ENCODE results near the gene CPA4.
"Not testable (repeated sequence)": the region's sequence is repeated elsewhere in the genome, so short reads cannot be mapped to it uniquely, and the experiment has no call there.

Gene CPA4

DNA sequence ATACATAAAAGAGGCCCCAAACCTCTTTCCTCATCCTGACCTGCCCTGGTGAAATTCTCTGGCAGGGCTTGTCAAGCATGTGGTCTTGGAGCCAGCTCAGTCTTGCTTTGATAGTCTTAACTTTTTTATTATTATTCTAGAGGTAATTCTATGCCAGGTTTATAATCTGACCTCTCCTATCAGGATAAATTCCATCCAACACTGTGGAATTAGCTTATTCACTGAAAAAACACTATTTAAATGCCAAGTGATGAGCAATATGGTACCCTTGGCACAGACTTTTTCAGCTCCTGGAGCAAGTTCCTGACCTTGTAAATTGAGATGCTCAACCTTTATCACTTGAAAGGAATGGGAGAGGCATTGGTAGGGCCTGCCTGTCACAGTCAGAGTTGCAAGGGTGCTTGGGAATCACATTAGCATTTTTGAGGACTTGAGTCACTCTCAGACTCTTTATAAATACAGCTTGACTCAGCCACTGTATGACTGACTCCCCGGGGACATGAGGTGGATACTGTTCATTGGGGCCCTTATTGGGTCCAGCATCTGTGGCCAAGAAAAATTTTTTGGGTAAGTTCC lies at the start of gene CPA4:
CPA4 (plus strand) TSS at position 480 of the 576 bp plus-strand sequence; CDS start at position 500, 20 bp downstream.
- no peak for DNase-seq

GRCh38 chr7:130243486-130243885 lies 49.5 kb upstream of the CPA4 start:
- not testable (repeated sequence) for DNase-seq

DNA sequence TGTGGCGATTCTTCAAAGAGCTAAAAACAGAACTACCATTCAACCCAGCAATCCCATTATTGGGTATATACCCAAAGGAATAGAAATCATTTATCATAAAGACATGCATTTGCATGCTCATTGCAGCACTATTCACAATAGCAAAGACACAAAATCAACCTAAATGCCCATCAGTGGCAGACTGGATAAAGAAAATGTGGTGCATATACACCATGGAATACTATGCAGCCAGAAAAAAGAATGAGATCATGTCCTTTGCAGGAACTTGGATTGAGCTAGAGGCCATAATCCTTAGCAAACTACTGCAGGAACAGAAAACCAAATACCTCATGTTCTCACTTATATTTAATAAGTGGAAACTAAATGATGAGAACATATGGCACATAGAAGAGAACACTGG lies 46.5 kb upstream of the CPA4 start:
- not testable (repeated sequence) for DNase-seq

- not testable (repeated sequence) for DNase-seq
These were observed 44.1 kb upstream of the CPA4 start for GRCh38 chr7:130248842-130249241.

GRCh38 chr7:130249626-130250025 lies 43.3 kb upstream of the CPA4 start:
- not testable (repeated sequence) for DNase-seq

GRCh38 chr7:130254555-130254954 lies 38.4 kb upstream of the CPA4 start:
- DNase-seq, result no peak

DNA sequence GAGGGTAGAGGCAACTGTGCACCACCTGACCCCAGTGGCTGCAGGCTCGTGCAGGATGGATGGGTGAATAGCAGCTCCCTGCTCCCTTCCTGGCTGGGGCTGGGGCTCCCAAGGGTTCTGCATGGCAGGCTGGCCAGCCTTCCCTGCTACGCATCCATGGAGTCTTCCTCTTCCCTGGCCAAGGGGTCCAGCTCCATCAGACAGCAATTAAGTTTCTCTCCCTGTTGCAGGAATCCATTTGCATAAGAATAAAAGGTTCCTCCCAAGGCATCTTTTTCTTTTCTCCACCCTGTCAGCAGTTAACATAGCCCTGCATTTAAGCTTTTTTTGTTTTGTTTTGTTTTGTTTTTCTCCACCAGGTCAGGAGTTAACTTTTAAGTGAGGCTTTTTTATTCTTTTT lies 36.3 kb upstream of the CPA4 start:
- DNase-seq, result no peak

- DNase-seq, result no peak
These were observed 34.4 kb upstream of the CPA4 start for GRCh38 chr7:130258494-130259078.

GRCh38 chr7:130262448-130262847 lies 30.5 kb upstream of the CPA4 start:
- no peak for DNase-seq

DNA sequence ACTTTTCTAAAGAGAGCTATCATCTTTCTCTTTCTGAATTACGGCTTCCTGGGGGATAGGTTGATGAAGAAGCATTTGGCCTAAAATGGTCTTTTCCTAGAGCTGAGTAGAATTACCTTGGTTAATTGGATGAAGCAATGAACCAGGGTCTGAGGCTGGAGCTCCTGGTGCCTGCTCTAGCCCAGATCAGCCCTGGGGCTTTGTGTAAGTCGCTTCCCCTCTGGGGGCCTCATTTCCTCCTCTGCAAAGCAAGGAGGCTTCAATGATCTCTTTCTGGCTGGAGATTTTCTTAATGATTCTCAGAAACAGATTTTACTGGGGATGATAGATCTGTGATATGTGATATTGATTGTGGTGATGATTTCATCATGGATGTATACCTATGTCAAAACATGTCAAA lies 29.8 kb upstream of the CPA4 start:
- peak; percentile 10 for DNase-seq

DNA sequence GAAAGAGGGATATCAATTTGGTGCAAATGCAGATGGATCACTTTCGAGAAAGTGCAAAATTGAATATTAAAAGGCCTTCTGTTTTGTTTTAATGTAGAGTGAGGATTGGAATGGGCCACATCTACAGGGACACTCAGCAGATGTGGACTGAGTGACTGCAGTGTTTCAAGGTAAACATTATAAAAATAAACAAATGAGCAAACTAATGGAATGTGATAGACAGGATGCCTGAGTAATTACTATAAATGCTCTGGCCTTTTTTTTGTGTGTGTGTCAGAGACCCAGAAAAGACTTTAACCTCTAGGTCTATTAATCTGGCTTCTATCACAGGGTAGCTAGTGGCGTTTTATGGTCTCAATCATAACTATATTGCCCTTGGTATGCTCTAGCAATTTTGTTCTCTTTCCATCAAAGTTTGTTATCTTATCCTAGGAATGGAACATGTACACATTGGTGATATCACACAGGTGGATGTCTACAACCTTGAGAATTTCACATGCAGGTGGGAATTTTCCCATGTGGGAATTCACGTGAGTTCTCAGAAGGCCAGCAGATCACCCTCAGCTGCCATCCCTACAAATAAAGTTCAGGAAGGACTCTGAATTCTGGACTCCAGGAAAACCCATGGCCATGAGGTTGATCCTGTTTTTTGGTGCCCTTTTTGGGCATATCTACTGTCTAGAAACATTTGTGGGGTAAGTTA lies 26.6 kb upstream of the CPA4 start, which contains the start of gene CPA2:
CPA2 (plus strand) TSS at position 606 of the 703 bp plus-strand sequence; CDS start at position 625, 19 bp downstream.
- no peak for DNase-seq

GRCh38 chr7:130266961-130267321 lies 26.0 kb upstream of the CPA4 start:
- no peak for DNase-seq

- DNase-seq, result no peak
These were observed 24.3 kb upstream of the CPA4 start for GRCh38 chr7:130268463-130269317.

- no peak for DNase-seq
These were observed 23.7 kb upstream of the CPA4 start for GRCh38 chr7:130269318-130269694.

- peak; percentile 66 for DNase-seq
These were observed 21.8 kb upstream of the CPA4 start for GRCh38 chr7:130270947-130271800.

GRCh38 chr7:130272381-130273080 lies 20.4 kb upstream of the CPA4 start:
- DNase-seq, result peak; percentile 45

GRCh38 chr7:130273081-130273932 lies 19.7 kb upstream of the CPA4 start:
- peak; percentile 96 for DNase-seq

DNA sequence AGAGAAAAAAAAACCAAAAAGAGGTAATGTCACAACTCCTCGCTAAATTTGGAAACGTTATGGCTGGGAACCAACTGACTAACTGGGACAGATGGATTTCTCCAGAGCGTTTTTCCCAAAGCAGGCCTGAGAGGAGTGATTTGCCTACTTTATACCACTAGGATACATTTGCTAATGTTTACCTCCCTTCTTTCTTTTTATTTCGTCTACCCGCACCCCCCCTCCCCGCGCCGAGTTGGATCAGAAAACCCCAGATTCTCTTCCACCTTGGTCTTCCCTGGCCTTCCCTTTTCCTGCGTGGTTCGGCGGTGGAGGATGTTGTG lies 19.1 kb upstream of the CPA4 start:
- DNase-seq, result peak; percentile 6

- no peak for DNase-seq
These were observed 18.7 kb upstream of the CPA4 start for GRCh38 chr7:130274296-130274695.

DNA sequence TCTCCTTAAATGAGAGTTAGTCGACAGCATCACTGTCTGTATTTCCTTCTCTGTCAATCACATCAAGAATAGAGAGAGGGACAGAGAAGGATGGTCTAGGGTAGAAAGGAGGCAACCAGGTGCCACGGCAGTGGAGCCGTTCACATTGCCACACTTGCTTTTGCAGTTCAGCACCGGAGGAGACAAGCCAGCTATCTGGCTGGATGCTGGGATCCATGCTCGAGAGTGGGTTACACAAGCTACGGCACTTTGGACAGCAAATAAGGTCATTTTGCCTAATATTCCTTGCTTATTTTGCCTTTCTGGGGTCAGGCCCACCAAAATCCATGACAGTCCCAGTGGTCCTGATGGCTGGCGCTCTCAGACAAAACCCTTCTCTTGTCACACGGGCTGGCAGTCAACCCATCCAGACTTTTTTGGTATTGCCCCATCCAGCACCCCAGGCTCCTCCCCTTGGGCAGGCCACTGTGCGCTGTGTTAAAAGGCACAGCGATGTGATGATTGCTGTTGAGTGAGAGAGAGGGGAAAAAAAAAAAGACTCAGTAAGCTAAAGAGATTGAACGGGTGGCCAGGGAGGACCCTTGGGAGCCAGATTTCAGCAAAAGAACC lies 17.9 kb upstream of the CPA4 start:
- DNase-seq, result peak; percentile 82

All from NCI-H1436 (cell line).